Measurements from ENCODE around the gene GET3. TPM values are rescaled to one million over a fixed set of nuclear protein-coding genes. Genes with fewer than 3 reads are reported as not detected.
A peak's percentile ranks its signal among the peaks of the same experiment; 100 is the strongest.
"Not testable (repeated sequence)": the region's sequence is repeated elsewhere in the genome, so short reads cannot be mapped to it uniquely, and the experiment has no call there.

The GET3 gene
- total and polyA plus RNA-seq, 2 of the 4 experiments (the other 2 are of a cell fraction) = 129 to 152 TPM

- H2BK120ac ChIP-seq (ENCODE audit: low read depth, low read length); H4K8ac ChIP-seq (ENCODE audit: low read depth in 2 of 2, low read length in 2 of 2); H4K5ac ChIP-seq (ENCODE audit: low read depth, low read length); H2BK5ac ChIP-seq (ENCODE audit: low read depth, low read length, poor library complexity, severe bottlenecking); H3K27ac ChIP-seq (ENCODE audit: insufficient read depth, low read length); H4K20me1 ChIP-seq (ENCODE audit: insufficient read depth, low read length); H2BK15ac ChIP-seq (ENCODE audit: low read depth, low read length); BruUV-seq (replicated peaks); H3K9ac ChIP-seq (ENCODE audit: low read depth, low read length); H3K18ac ChIP-seq (ENCODE audit: low read depth, low read length); H3K4me2 ChIP-seq (ENCODE audit: low read depth, low read length); DNase-seq; ATAC-seq (ENCODE audit: low read depth); H3K4me1 ChIP-seq (ENCODE audit: control insufficient read depth, insufficient read depth, low read length); H3K56ac ChIP-seq (ENCODE audit: extremely low read depth, insufficient read depth, low read length); H2AFZ ChIP-seq (replicated peaks; ENCODE audit: low read length, poor library complexity); H3K9me3 ChIP-seq (ENCODE audit: control insufficient read depth, insufficient read depth, low read length); dilution Hi-C loops (cut with HindIII; ENCODE audit: low sequenced_read_pairs, unreplicated experiment); H3K14ac ChIP-seq (replicated peaks; ENCODE audit: low read depth, low read length); intact Hi-C loops (cut with micrococcal nuclease); H3K4ac ChIP-seq (ENCODE audit: low read depth, low read length); H2AK9ac ChIP-seq (replicated peaks; ENCODE audit: low read depth, low read length, poor library complexity); H3K27me3 ChIP-seq (ENCODE audit: control insufficient read depth, insufficient read depth, low read length); H2AK5ac ChIP-seq (ENCODE audit: low read depth, low read length); H3K23ac ChIP-seq (ENCODE audit: low read depth, low read length); H3K36me3 ChIP-seq (ENCODE audit: control insufficient read depth, insufficient read depth, low read length); H3K4me3 ChIP-seq (ENCODE audit: insufficient read depth, low read depth, low read length); H2BK20ac ChIP-seq (ENCODE audit: low read depth, low read length); H3K9me1 ChIP-seq (ENCODE audit: insufficient read depth, low read length); H4K91ac ChIP-seq (ENCODE audit: insufficient read depth, low read depth, low read length): not testable (repeated sequence)
- 90% methylated on average over 2 of the region's 7 CpGs; no CpG with 5 or more reads in 1 of the 2 experiments for WGBS, 2 experiments (ENCODE audit: extremely low coverage in 2 of 2, insufficient read length in 1 of 2)
- ChIA-PET POLR2A (ENCODE audit: unreplicated experiment) (interaction anchor here (0.6 kb wide), 1 partner anchor 23 kb away, joined by 3 read pairs; no protein-coding TSS in a partner anchor), CTCF (interaction anchor here (0.7 to 4.1 kb wide), 3 partner anchors 27 to 39 kb away, joined by 3 to 30 read pairs (median 4); no protein-coding TSS in a partner anchor)
- H3K79me1 ChIP-seq (ENCODE audit: low read depth in 1 of 2, low read length in 2 of 2) = peaks cover 4 to 34% of the 10 kb centered on the region in 2 experiments; a peak in 3 of 4 replicates
- in situ Hi-C loops (cut with MboI; ENCODE audit: low sequenced_read_pairs) = loop anchor here (25.0 kb wide), 1 partner anchor 1040 kb away; no protein-coding TSS in a partner anchor
Measured at GRCh38 chr19:12797607-12798006, 60.3 kb downstream of the GET3 start.

Small RNAs within 50 kb of the gene (microRNA-seq; reads per million reads assigned to microRNA genes)
- gene MIR5684 (ENCODE audit: insufficient read depth in 1 of 2, insufficient read length in 1 of 2, unreplicated experiment in 1 of 2) = 0 reads per million in 2 experiments
- gene SNORD41 (ENCODE audit: insufficient read depth, insufficient read length) = 298 reads per million, percentile 88 among the genes with 10 or more reads in this experiment

Small RNAs within 50 kb of the gene (small RNA-seq; reads per million reads assigned to genes)
- 0 reads per million in 5 experiments for gene MIR5684
- 3.3 to 23.1 (median 5.3) reads per million in 5 experiments for gene SNORD41

Other genes starting within 250 kb of the GET3 start
- gene ZNF564, start 186.0 kb upstream of the GET3 start, total RNA-seq (2012; rRNA removed) = 6.3 and 9.4 TPM in 2 replicates
- 1.2 and 1.5 TPM in 2 replicates for gene ZNF564, start 186.0 kb upstream of the GET3 start, polyA plus RNA-seq (2012; rRNA removed)
- gene ZNF490, start 126.7 kb upstream of the GET3 start, total RNA-seq (2012; rRNA removed) = 8.1 and 9.0 TPM in 2 replicates
- gene ZNF490, start 126.7 kb upstream of the GET3 start, polyA plus RNA-seq (2012; rRNA removed) = 1.5 and 1.7 TPM in 2 replicates
- 15.8 and 19.4 TPM in 2 replicates for gene ZNF791, start 126.6 kb upstream of the GET3 start, total RNA-seq (2012; rRNA removed)
- 7.0 and 7.1 TPM in 2 replicates for gene ZNF791, start 126.6 kb upstream of the GET3 start, polyA plus RNA-seq (2012; rRNA removed)
- 10.4 and 10.6 TPM in 2 replicates for gene MAN2B1, start 70.8 kb upstream of the GET3 start, total RNA-seq (2012; rRNA removed)
- 55.4 and 64.0 TPM in 2 replicates for gene MAN2B1, start 70.8 kb upstream of the GET3 start, polyA plus RNA-seq (2012; rRNA removed)
- 5.3 and 5.9 TPM in 2 replicates for gene WDR83, start 70.7 kb upstream of the GET3 start, total RNA-seq (2012; rRNA removed)
- 8.9 and 10.5 TPM in 2 replicates for gene WDR83, start 70.7 kb upstream of the GET3 start, polyA plus RNA-seq (2012; rRNA removed)
- gene DHPS, start 55.6 kb upstream of the GET3 start, total RNA-seq (2012; rRNA removed) = 73.3 and 82.8 TPM in 2 replicates
- gene DHPS, start 55.6 kb upstream of the GET3 start, polyA plus RNA-seq (2012; rRNA removed) = 85.0 and 88.6 TPM in 2 replicates
- gene GNG14, start 49.5 kb upstream of the GET3 start, total RNA-seq (2012; rRNA removed) = not detected in 2 replicates
- gene GNG14, start 49.5 kb upstream of the GET3 start, polyA plus RNA-seq (2012; rRNA removed) = not detected in 2 replicates
- 8.6 and 9.5 TPM in 2 replicates for gene FBXW9, start 40.9 kb upstream of the GET3 start, total RNA-seq (2012; rRNA removed)
- 14.2 and 14.4 TPM in 2 replicates for gene FBXW9, start 40.9 kb upstream of the GET3 start, polyA plus RNA-seq (2012; rRNA removed)
- 32.8 and 36.0 TPM in 2 replicates for gene TNPO2, start 13.6 kb upstream of the GET3 start, total RNA-seq (2012; rRNA removed)
- gene TNPO2, start 13.6 kb upstream of the GET3 start, polyA plus RNA-seq (2012; rRNA removed) = 77.2 and 82.3 TPM in 2 replicates
- 99.2 and 113 TPM in 2 replicates for gene TRIR, start 2.8 kb upstream of the GET3 start, total RNA-seq (2012; rRNA removed)
- 201 and 242 TPM in 2 replicates for gene TRIR, start 2.8 kb upstream of the GET3 start, polyA plus RNA-seq (2012; rRNA removed)
- not detected in 2 replicates for gene BEST2, start 14.3 kb downstream of the GET3 start, total RNA-seq (2012; rRNA removed)
- not detected in 2 replicates for gene BEST2, start 14.3 kb downstream of the GET3 start, polyA plus RNA-seq (2012; rRNA removed)
- 7.5 and 8.1 TPM in 2 replicates for gene HOOK2, start 38.1 kb downstream of the GET3 start, total RNA-seq (2012; rRNA removed)
- 11.0 and 21.6 TPM in 2 replicates for gene HOOK2, start 38.1 kb downstream of the GET3 start, polyA plus RNA-seq (2012; rRNA removed)
- 20.8 and 32.8 TPM in 2 replicates for gene JUNB, start 54.0 kb downstream of the GET3 start, total RNA-seq (2012; rRNA removed)
- gene JUNB, start 54.0 kb downstream of the GET3 start, polyA plus RNA-seq (2012; rRNA removed) = 109 and 141 TPM in 2 replicates
- gene PRDX2, start 64.3 kb downstream of the GET3 start, total RNA-seq (2012; rRNA removed) = 351 and 371 TPM in 2 replicates
- 378 and 383 TPM in 2 replicates for gene PRDX2, start 64.3 kb downstream of the GET3 start, polyA plus RNA-seq (2012; rRNA removed)
- not detected in 2 replicates for gene THSD8, start 64.6 kb downstream of the GET3 start, total RNA-seq (2012; rRNA removed)
- 0.68 and 0.90 TPM in 2 replicates for gene THSD8, start 64.6 kb downstream of the GET3 start, polyA plus RNA-seq (2012; rRNA removed)
- gene RNASEH2A, start 69.1 kb downstream of the GET3 start, total RNA-seq (2012; rRNA removed) = 44.6 and 45.5 TPM in 2 replicates
- gene RNASEH2A, start 69.1 kb downstream of the GET3 start, polyA plus RNA-seq (2012; rRNA removed) = 34.9 and 39.4 TPM in 2 replicates
- gene RTBDN, start 97.1 kb downstream of the GET3 start, total RNA-seq (2012; rRNA removed) = not detected in 2 replicates
- gene RTBDN, start 97.1 kb downstream of the GET3 start, polyA plus RNA-seq (2012; rRNA removed) = 0.07 and 0.14 TPM in 2 replicates
- 0.28 and 1.1 TPM in 2 replicates for gene MAST1, start 101.0 kb downstream of the GET3 start, total RNA-seq (2012; rRNA removed)
- 0.44 and 0.56 TPM in 2 replicates for gene MAST1, start 101.0 kb downstream of the GET3 start, polyA plus RNA-seq (2012; rRNA removed)
- gene DNASE2, start 144.0 kb downstream of the GET3 start, total RNA-seq (2012; rRNA removed) = 6.4 and 9.5 TPM in 2 replicates
- 31.1 and 32.0 TPM in 2 replicates for gene DNASE2, start 144.0 kb downstream of the GET3 start, polyA plus RNA-seq (2012; rRNA removed)
- gene KLF1, start 149.7 kb downstream of the GET3 start, total RNA-seq (2012; rRNA removed) = not detected in 2 replicates
- gene KLF1, start 149.7 kb downstream of the GET3 start, polyA plus RNA-seq (2012; rRNA removed) = not detected in 2 replicates
- 41.1 and 41.6 TPM in 2 replicates for gene GCDH, start 153.7 kb downstream of the GET3 start, total RNA-seq (2012; rRNA removed)
- 24.5 and 27.7 TPM in 2 replicates for gene GCDH, start 153.7 kb downstream of the GET3 start, polyA plus RNA-seq (2012; rRNA removed)
- gene SYCE2, start 181.8 kb downstream of the GET3 start, total RNA-seq (2012; rRNA removed) = under 0.01 and 0.36 TPM in 2 replicates
- gene SYCE2, start 181.8 kb downstream of the GET3 start, polyA plus RNA-seq (2012; rRNA removed) = 0.19 and 0.50 TPM in 2 replicates
- gene FARSA, start 196.2 kb downstream of the GET3 start, total RNA-seq (2012; rRNA removed) = 49.3 and 53.0 TPM in 2 replicates
- gene FARSA, start 196.2 kb downstream of the GET3 start, polyA plus RNA-seq (2012; rRNA removed) = 75.9 and 80.9 TPM in 2 replicates
- 3,245 and 3,358 TPM in 2 replicates for gene CALR, start 201.1 kb downstream of the GET3 start, total RNA-seq (2012; rRNA removed)
- gene CALR, start 201.1 kb downstream of the GET3 start, polyA plus RNA-seq (2012; rRNA removed) = 1,894 and 1,932 TPM in 2 replicates
- 54.3 and 56.4 TPM in 2 replicates for gene RAD23A, start 208.4 kb downstream of the GET3 start, total RNA-seq (2012; rRNA removed)
- gene RAD23A, start 208.4 kb downstream of the GET3 start, polyA plus RNA-seq (2012; rRNA removed) = 67.8 and 79.7 TPM in 2 replicates
- gene GADD45GIP1, start 219.7 kb downstream of the GET3 start, total RNA-seq (2012; rRNA removed) = 13.3 and 22.5 TPM in 2 replicates
- gene GADD45GIP1, start 219.7 kb downstream of the GET3 start, polyA plus RNA-seq (2012; rRNA removed) = 42.4 and 64.7 TPM in 2 replicates
- gene DAND5, start 232.1 kb downstream of the GET3 start, total RNA-seq (2012; rRNA removed) = not detected in 2 replicates
- 0.03 TPM in 1 of 2 replicates, not detected in the other for gene DAND5, start 232.1 kb downstream of the GET3 start, polyA plus RNA-seq (2012; rRNA removed)